Activated T-cell treated with anti-CD3 and anti-CD28 coated beads, Interleukin-2, amount 50 U/mL, for 1 hour (primary cell): ENCODE data around the gene FAM111A.
"Not testable (repeated sequence)": the region's sequence is repeated elsewhere in the genome, so short reads cannot be mapped to it uniquely, and the experiment has no call there.

Experiments used
- DNase-seq: peaks from one replicate; pipeline ENCODE4 v3.0.0-alpha.2; 2020

FAM111A gene, protein sequence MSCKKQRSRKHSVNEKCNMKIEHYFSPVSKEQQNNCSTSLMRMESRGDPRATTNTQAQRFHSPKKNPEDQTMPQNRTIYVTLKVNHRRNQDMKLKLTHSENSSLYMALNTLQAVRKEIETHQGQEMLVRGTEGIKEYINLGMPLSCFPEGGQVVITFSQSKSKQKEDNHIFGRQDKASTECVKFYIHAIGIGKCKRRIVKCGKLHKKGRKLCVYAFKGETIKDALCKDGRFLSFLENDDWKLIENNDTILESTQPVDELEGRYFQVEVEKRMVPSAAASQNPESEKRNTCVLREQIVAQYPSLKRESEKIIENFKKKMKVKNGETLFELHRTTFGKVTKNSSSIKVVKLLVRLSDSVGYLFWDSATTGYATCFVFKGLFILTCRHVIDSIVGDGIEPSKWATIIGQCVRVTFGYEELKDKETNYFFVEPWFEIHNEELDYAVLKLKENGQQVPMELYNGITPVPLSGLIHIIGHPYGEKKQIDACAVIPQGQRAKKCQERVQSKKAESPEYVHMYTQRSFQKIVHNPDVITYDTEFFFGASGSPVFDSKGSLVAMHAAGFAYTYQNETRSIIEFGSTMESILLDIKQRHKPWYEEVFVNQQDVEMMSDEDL

DNA sequence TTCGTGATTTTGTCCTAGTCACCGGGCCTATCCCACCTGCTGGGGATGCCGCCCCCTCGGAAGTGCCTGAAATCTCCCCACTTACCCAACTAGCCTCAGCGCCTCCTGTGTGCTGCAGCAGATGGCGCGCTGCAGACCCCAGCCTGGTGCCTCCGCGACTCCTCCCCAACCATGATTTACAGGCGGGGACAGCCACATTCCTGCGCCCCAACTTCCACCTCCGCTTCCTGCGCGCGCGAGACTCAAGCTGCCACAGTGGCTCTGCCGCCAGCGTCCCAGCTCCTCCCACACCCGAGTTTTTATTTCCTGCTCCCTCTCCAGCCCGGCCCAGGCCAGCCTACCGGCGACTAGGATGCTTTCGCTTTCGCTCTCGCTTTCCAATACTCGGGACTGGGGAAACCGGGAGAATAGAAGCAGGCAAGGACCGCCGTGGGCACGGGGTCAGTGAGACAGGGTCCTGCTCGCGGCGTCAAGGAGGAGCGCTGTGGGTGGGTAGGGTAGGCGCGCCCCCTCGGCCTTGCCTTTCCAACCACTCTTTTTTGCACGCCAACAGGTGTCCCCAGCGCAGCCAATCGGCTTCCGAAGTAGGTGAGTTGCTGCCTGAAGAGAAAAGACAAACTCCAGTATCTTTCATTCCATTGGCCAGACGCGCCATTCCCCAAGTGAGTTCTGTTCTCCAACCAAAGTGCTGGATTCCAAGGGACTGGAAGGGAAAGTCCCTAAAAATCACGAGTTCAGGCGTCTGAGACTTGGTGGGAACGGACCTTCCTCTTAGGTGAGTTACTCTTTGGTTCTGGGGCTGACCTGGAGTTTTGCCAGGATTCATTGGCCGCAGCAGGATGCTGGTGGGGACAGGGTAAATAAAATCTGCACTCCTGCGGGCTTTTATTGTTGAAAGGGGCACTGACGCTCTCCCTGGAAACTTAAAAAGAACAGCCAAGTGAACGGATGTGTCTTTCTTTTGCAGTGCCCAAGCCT, at the start of gene FAM111A:
FAM111A (plus strand) TSS at position 327 of the 978 bp plus-strand sequence. CDS start 6,017 bp downstream, outside the sequence.
- DNase-seq, result peak; percentile 86

DNA sequence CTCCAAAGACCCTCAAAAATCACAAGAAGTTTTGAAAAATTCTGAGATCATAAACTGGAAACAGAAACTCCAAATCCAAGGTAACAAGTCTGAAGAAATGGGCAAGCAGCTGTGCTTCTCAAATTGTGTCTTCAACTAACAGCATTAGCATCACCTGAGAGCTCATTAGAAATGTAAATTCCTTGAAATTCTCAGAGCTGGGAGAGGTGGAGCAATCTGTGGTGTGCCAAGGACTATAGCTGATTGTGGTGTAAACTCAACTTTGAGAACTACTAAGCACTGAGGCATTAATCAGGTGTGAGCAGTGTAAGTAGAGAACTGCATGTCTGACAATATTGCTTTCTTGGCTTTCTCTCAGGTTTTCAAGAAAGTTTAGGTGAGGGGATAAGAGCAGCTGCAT, 49.1 kb upstream of the FAM111A start:
- DNase-seq, result not testable (repeated sequence)

DNA sequence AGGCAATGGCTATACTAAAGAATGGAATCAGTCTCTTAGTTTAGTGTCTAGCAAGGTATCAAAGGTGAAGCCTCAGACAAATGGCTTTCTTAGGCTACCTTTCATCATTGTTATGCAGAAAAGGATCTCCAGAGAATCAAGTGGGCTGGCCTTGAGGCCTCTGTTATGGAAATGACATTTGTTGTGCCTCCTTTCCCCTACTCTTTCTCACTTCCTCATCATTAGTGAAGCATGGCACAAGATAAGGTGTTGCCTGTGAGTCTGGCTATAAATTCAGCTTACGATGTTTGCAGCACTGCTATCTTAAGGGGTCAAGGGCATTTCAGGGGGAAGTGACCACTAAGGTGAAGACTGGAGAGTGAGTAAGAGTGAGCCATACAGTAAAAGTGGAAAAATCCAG, 47.4 kb upstream of the FAM111A start:
- DNase-seq, result not testable (repeated sequence)

DNA sequence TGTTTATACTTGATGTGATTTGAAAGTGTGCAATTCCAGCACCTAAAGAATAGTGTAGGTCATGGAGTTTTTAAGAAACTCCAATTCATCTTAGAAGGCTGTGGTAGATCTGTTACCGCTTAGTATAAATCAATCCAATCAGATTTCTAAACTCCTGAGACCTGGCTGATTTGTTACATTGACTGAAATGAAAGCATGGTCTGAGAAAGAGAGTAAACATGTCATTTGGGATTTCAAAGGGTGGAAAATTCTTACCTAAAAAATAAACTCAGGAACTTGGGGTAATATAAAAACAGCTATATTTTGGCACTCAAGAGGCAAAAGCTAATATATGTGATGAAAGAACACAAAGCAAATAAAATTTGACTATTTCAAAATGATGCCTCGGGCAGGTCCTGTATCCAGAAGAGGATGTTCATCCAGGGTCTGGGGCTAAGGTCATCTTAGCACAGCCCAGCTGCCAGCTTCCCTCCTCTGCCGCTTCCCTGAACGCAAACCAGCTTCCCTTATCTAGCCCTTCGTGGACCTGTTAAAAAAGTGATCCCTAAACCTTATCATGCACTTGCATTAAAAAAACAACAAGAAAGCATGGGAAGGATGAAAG, 46.6 kb upstream of the FAM111A start:
- not testable (repeated sequence) for DNase-seq

DNA sequence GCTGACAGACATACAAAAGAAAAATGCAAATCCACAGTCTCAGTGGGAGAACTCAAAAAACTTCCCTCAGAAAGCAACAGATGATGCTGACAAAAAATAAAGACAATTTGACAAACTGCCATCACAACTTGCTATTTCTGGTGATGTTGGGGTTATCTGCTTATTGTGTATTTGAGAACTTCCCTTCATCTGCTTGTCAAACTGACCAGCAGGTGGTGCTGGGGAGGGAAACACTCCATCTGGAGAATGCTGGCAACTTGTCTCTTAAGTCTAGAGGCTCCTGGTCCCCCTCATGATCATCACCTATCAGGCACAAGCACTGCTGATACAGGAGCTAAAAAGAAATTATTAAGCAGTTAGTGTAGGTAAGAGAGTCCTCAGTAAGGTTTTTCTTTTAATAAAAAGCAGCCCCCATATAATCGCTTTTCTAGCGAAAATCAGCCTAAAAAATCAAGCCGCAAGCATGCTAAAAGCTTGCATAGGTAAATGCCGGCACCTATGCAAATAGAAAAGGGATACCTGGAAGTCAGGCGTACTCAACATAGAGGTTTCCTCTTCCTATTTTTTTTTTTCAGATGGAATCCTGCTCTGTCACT, 45.4 kb upstream of the FAM111A start:
- peak; percentile 66 for DNase-seq

DNA sequence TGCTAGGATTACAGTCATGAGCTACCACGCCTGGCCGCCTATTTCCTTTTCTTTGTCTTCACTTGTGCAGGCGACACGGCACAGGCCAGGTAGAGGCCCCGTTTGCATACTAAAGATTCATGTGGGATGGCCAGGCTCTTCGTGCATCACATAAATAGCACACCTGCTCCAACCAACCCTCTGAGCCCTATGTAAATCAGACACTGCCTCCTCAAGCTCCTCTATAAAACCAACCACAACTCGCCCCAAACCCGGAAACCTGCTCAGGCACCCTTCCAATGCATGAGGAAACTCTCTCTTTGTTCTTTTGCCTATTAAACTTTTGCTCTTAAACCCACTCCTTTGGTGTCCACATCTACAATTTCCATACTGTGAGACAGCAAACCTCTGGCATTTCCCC, 44.7 kb upstream of the FAM111A start:
- DNase-seq, result not testable (repeated sequence)

DNA sequence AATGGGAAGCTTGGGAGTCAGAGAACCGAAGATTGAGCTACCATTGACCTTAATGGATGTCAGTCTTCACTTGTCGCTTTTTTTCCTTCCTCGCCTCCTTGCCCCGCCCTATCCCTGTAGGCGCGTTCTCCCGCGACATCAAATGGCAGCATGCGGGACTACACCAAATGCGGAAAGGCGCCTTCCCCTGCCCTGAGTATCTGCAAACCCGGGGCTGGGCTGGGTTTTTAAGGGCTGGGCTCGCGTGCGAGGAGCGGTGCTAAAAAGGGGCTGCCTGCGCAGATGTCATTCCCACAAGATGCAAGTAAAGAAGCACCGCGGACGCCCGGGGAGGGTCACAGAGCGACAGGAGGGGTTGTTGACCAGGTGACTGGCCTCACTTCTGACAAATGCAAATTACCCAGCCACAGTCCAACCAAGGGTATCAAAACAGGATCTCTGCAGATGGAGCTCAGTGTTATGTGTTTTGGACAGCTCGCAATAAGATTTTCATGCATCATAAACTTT, 40.3 kb upstream of the FAM111A start:
- peak; percentile 56 for DNase-seq

DNA sequence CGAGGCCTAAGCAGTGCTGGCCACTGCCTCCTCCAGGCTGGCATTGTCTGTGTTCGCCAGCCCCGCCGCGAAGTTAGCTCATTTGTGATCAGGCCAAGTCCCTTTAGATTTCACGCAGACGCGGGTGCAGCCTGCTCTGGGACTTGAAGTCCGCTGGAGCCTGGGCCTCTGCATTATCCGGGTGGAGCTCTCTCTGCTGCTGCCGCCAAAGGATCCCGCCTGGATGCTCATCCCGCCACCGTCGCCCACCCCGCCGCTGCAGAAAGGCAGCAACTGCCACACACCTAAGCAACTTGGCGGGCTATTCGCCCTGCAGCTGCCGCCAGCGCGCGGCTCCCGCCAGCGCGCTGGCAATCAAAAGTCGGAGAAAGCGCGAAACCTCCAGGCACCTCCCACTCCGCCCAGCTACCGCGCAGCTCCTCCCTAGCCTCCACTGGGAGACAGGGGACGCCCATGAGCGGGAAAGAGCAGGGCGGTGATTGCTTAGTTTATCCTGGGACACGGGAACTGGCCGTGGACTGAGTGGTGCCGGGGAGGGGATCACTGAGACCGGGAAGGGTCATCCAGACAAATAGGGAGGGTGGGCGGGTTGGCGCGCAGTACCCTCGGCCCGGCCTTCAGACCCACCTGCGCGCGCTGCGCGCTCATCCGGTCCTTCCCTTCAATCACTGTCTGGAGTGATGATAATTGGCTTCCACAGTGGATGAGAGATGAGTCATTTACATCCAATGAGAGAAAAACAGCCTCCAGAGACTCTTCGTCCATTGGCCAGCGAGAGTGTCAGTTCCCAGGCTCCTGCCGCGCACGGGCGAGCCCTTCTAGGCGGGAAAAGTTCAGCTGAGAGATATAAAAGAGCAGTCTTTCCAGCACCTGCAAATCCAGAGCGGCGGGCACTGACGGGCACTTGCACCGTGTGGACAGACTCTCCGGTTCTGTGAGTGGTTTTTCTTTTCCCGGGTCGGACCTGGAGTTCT, 36.0 kb upstream of the FAM111A start, which contains the start of gene FAM111B:
FAM111B (plus strand) TSS at position 875 of the 974 bp plus-strand sequence. CDS start 2,389 bp downstream, outside the sequence.
- peak; percentile 55 for DNase-seq

DNA sequence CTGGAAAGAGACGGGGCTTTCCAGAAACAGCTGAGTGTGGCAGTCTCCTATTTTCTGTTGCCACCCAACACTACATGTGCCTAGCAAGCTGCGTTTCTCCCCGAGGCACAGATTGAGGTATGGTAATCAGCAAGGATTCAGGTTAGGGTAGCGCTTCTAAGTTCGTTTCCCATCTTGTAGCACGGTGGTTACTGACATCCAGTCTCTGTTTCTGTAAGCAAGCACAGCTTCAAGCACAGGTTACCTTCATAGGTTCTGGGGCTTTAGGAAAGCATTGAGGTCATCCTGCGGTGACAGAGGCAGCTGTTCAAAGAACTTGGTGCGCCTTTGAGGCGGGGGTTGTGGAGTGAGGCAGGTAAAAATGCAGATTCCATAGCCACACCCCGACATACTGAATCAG, 34.9 kb upstream of the FAM111A start:
- peak; percentile 24 for DNase-seq

DNA sequence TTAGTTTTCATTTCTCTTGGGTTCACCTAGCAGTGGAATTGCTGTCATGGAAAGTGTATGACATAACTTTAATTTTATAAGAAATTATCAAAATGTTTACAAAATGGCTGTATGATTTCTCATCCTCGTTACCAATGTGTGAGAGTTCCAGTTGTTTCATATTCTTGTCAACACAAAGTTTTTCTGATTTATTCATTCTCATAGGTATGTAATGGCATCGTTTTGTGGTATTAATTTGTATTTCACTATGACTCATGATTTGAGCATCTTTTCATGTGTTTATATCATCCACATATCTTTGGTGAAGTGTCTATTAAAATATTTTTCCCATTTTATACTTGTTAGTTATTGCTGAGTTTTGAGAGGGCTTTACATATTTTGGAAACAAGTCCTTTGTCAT, 30.2 kb upstream of the FAM111A start:
- no peak for DNase-seq

DNA sequence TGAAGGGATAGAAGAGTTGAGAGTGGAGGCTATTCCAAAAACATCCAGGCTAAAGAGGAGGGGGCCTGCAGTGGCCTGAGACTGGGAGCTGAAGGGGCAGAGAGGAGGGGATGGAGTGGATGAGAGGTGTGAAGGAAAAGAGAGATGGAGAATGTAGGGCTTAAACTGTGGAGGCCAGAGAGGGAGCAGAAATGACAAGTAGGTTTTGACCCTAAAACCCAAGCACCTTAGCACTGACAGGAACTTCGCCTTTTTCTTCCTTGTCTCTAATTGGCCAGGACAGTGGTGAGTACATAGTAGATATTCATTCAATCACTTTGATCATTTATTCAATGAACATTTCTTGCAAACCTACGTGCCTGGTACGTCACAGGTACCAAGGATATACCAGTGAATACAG, 28.3 kb upstream of the FAM111A start:
- no peak for DNase-seq

DNA sequence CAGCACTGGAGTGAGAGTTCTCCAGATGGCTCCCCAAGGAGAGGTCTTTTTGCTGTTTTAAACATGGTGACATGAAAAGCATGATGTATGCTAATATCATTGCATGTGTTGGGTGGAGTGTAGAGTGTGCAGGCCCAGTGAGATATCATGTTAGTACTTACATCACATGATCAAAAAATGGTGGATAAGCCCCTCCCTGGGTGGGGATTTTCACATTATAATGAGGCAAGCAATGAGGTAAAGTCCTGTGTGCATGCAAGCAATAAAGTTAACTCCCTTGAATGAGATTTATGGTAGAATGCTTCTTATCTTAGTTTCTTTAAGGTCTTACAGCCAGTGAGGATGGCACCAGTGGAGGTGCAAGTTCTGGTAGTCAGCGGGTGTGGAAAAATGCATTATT, 27.1 kb upstream of the FAM111A start:
- DNase-seq, result no peak

DNA sequence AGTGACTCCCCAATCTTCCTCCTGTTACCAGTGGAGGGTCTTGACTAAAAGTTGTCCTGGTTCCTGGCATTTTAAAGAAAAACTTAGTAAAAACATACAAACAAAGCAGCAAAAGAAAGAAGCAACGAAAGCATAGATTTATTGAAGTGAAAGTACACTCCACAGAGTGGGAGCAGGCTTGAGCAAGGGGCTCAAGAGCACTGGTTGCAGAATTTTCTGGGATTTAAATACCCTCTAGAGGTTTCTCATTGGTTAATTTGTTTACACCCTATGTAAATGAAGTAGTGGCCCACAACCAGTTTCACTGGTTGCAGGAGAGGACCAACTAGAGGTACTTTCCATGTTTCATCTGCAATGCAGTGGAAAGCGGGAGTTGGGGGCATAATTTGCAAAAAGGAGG, 24.9 kb upstream of the FAM111A start:
- no peak for DNase-seq

DNA sequence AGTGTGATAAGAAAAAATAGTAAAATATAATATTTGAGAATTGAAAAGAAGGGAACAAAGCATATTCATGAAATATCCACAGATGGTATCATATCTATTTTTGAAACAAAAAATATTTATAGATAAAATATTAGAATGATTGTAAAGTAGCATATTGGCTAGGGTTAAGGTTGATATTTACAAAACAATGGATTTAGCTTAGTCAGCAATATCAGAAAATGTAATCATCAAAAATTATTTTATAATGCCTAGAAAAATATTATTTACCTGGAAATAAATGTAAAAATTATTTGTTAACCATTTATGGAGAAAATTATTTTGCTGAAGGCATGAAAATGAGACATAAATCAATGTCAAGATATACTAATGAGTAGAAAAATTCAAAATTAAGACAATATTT, 22.8 kb upstream of the FAM111A start:
- DNase-seq, result no peak

DNA sequence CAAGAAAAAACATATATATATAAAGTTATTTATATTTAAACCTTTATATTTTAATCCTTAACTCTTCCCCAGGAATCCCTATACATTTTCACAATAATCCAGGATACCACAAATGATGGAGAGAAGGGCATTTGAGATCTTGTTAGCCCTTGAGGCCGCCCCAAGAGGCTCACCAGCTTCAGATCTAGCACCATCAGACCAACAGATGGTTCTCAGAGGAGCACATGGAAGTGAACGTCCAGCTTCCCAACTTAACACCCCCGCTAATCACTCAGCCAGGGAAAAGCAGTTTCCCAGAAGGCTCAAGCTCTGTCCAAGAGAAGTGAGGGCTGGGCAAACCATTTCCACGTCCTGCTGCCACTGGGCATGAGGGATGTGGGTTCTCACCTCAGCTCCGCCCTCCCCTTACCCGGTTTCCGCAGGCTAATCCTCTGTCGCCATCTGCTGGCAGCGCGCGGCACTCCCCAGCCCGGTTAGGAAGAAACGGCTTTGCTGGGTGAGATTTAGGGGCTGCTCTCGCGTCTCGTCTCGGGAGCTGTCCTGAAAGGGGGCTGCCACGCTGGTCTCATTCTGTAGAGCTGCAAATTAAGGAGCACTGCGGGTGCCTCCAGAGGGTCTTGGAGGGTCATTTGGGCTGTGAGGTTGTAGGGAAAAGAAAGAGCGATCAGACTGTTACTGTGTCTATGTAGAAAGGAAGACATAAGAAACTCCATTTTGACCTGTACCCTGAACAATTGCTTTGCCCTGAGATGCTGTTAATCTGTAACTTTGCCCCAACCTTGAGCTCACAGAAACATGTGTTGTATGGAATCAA, 6.8 kb upstream of the FAM111A start:
- DNase-seq, result peak; percentile 90

DNA sequence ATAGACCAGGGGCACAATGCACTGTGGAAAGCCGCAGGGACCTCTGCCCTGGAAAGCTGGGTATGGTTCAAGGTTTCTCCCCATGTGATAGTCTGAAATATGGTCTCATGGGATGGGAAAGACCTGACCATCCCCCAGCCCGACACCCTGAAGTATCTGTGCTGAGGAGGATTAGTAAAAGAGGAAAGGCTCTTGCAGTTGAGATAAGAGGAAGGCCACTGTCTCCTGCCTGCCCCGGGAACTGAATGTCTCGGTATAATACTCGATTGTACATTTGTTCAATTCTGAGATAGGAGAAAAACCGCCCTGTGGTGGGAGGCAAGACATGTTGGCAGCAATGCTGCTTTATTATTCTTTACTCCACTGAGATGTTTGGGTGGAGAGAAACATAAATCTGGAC, 6.1 kb upstream of the FAM111A start:
- not testable (repeated sequence) for DNase-seq

DNA sequence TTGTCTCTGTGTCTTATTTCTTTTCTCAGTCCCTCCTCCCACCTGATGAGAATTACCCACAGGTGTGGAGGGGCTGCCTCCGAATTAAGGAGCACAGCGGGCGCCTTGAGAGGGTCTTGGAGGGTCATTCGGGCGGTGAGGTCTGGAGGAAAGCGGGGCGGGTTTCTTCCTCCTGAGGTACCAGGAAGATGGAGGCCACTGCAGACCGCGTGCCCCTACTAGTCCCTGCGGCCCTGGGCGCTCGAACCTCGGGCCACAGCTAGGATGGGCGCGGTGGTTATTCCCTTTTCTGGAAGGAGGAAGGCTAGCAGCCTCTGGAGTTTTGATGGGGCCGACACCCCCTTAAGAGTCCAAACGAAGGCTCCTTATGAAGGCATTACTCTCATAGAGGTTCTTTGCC, 5.5 kb upstream of the FAM111A start:
- no peak for DNase-seq

DNA sequence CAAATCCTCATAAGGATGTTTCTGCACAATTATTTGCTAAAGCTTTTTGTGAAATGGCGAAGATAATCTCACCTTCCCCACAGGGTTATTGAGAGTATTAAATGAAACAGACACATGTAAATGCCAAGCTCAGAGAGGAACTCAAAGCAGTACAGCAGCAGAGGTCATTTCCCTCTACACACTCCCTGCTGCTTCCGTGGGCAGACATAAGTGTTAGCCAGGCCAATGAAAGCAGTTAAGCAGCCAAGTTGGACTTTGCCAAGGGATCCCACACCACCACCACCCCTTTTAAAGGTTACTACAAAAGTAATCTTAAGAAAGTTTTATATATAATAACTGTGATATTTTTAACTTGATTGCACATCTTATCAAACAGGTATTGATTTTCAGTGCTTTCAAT, 4.0 kb upstream of the FAM111A start:
- no peak for DNase-seq

DNA sequence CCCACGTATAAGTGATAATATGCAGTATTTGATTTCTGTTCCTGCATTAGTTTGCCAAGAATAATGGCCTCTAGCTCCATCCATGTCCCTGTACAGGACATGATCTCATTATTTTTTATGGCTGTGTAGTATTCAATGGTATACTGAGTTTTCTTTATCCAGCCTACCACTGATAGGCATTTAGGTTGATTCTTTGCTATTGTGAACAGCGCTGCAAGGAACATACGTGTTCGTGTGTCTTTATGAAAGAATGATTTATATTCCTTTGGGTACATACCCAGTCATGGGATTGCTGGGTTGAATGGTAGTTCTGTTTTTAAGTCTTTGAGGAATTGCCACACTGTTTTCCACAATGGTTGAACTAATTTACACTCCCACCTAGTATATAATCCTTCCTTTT, 1.5 kb upstream of the FAM111A start:
- no peak for DNase-seq
